IMR-90 (cell line): ENCODE data around the gene ZNF786. TPM values are rescaled to one million over a fixed set of nuclear protein-coding genes. Genes with fewer than 3 reads are reported as not detected.
"Not testable (repeated sequence)": the region's sequence is repeated elsewhere in the genome, so short reads cannot be mapped to it uniquely, and the experiment has no call there.

Experiments used
- ATAC-seq: fragments of 200-7000 bp; cut with Tn5 transposase; 2 replicates; pipeline ENCODE4 v1.9.1; 2020; ENCODE audit warnings: low read depth, mild to moderate bottlenecking, moderate library complexity
- BruUV-seq: library from RNA; stranded (reverse); fragments of 400-500 nt; replicated peaks from 2 replicates; lab custom pipeline; 2021; lab: Mats Ljungman, UMichigan
- CTCF ChIA-PET: fragments of 300-600 bp; formaldehyde crosslinking; extraction: SDS; loops from one replicate; lab custom pipeline; 2021; ENCODE audit warnings: antibody characterized with exemption; lab: Yijun Ruan, JAX
- POLR2A ChIA-PET: fragments of 300-600 bp; sonication (Branson Sonifier 250); formaldehyde crosslinking; loops from one replicate; lab custom pipeline; 2022; ENCODE audit warnings: antibody characterized with exemption; ENCODE audit not compliant: unreplicated experiment; lab: Charles Lee
- DNase-seq: peaks from one replicate; pipeline ENCODE4 v3.0.0; 2013
- H2AFZ ChIP-seq: replicated peaks from 2 replicates; pipeline ENCODE3; 2013; ENCODE audit warnings: low read length, mild to moderate bottlenecking; ENCODE audit not compliant: poor library complexity
- H2AK5ac ChIP-seq: 2 replicates; pipeline ENCODE4 v1.6.1; 2013; ENCODE audit warnings: low read depth, low read length, inconsistent platforms
- H2AK9ac ChIP-seq: replicated peaks from 2 replicates; pipeline ENCODE3; 2013; ENCODE audit warnings: mild to moderate bottlenecking, low read depth, low read length, moderate library complexity; ENCODE audit not compliant: poor library complexity
- H2BK120ac ChIP-seq: 2 replicates; pipeline ENCODE4 v1.6.1; 2013; ENCODE audit warnings: low read depth, low read length, inconsistent platforms
- H2BK15ac ChIP-seq: 3 replicates; pipeline ENCODE4 v1.6.1; 2013; ENCODE audit warnings: low read depth, low read length, inconsistent platforms
- H2BK20ac ChIP-seq: 2 replicates; pipeline ENCODE4 v1.6.1; 2013; ENCODE audit warnings: low read depth, mild to moderate bottlenecking, inconsistent platforms, low read length, moderate library complexity
- H2BK5ac ChIP-seq: 2 replicates; pipeline ENCODE4 v1.6.1; 2013; ENCODE audit warnings: mild to moderate bottlenecking, low read depth, low read length, inconsistent platforms; ENCODE audit not compliant: poor library complexity, severe bottlenecking
- H3K14ac ChIP-seq: replicated peaks from 2 replicates; pipeline ENCODE4 v1.6.1; 2013; ENCODE audit warnings: low read depth, low read length, inconsistent platforms
- H3K18ac ChIP-seq: 2 replicates; pipeline ENCODE4 v1.6.1; 2013; ENCODE audit warnings: low read depth, low read length, control low read depth
- H3K23ac ChIP-seq: 2 replicates; pipeline ENCODE4 v1.6.1; 2013; ENCODE audit warnings: low read depth, low read length, inconsistent platforms
- H3K27ac ChIP-seq: 2 replicates; pipeline ENCODE4 v1.5.1; 2013; ENCODE audit warnings: mild to moderate bottlenecking, control low read depth, low read length; ENCODE audit not compliant: insufficient read depth
- H3K27me3 ChIP-seq: 2 replicates; pipeline ENCODE4 v1.6.1; 2013; ENCODE audit warnings: low read length; ENCODE audit not compliant: control insufficient read depth, insufficient read depth
- H3K36me3 ChIP-seq: 2 replicates; pipeline ENCODE4 v1.6.1; 2013; ENCODE audit warnings: low read length, mixed read lengths; ENCODE audit not compliant: control insufficient read depth, insufficient read depth
- H3K4ac ChIP-seq: 2 replicates; pipeline ENCODE4 v1.6.1; 2013; ENCODE audit warnings: low read depth, low read length, inconsistent platforms
- H3K4me1 ChIP-seq: 2 replicates; pipeline ENCODE4 v1.6.1; 2013; ENCODE audit warnings: low read length, mixed read lengths; ENCODE audit not compliant: control insufficient read depth, insufficient read depth
- H3K4me2 ChIP-seq: 2 replicates; pipeline ENCODE4 v1.6.1; 2013; ENCODE audit warnings: low read depth, mild to moderate bottlenecking, control low read depth, low read length, moderate library complexity
- H3K4me3 ChIP-seq: 2 replicates; pipeline ENCODE4 v1.5.1; 2013; ENCODE audit warnings: low read depth, mild to moderate bottlenecking, control low read depth, low read length, moderate library complexity; ENCODE audit not compliant: insufficient read depth
- H3K56ac ChIP-seq: 2 replicates; pipeline ENCODE4 v1.6.1; 2013; ENCODE audit warnings: low read length, inconsistent platforms; ENCODE audit not compliant: insufficient read depth; ENCODE audit errors: extremely low read depth
- H3K79me1 ChIP-seq, 2 experiments: 2 replicates each; pipeline ENCODE4 v1.6.1; 2013; ENCODE audit warnings: low read length in 2 of 2, inconsistent platforms in 1 of 2, low read depth in 1 of 2
- H3K9ac ChIP-seq: 2 replicates; pipeline ENCODE4 v1.6.1; 2013; ENCODE audit warnings: low read depth, low read length, control low read depth
- H3K9me1 ChIP-seq: 2 replicates; pipeline ENCODE4 v1.6.1; 2013; ENCODE audit warnings: low read length, inconsistent platforms; ENCODE audit not compliant: insufficient read depth
- H3K9me3 ChIP-seq: 2 replicates; pipeline ENCODE4 v1.6.1; 2013; ENCODE audit warnings: low read length; ENCODE audit not compliant: control insufficient read depth, insufficient read depth
- H4K20me1 ChIP-seq: 2 replicates; pipeline ENCODE4 v1.6.1; 2013; ENCODE audit warnings: low read length, inconsistent platforms; ENCODE audit not compliant: insufficient read depth
- H4K5ac ChIP-seq: 2 replicates; pipeline ENCODE4 v1.6.1; 2013; ENCODE audit warnings: mild to moderate bottlenecking, low read depth, low read length, control low read depth
- H4K8ac ChIP-seq, 2 experiments: 2 replicates each; pipeline ENCODE4 v1.6.1; 2013; ENCODE audit warnings: low read depth in 2 of 2, low read length in 2 of 2, control low read depth in 1 of 2, inconsistent platforms in 1 of 2
- H4K91ac ChIP-seq: 2 replicates; pipeline ENCODE4 v1.6.1; 2013; ENCODE audit warnings: low read depth, low read length, inconsistent platforms; ENCODE audit not compliant: insufficient read depth
- whole genome bisulfite sequencing, 2 experiments: methylation state at CpG; one replicate each; pipeline versions ENCODE4 v1.1.5 to v1.1.7; 2013; ENCODE audit warnings: missing lambda C conversion rate in 2 of 2; ENCODE audit not compliant: insufficient read length in 1 of 2; ENCODE audit errors: extremely low coverage in 2 of 2; 5-methylcytosine and 5-hydroxymethylcytosine counted together
- dilution Hi-C: fragments of 300-500 bp; cut with HindIII; formaldehyde crosslinking; loops from one replicate; pipeline ENCODE4 v1.14.3; 2018; ENCODE audit warnings: low sequenced_read_pairs; ENCODE audit not compliant: unreplicated experiment
- in situ Hi-C: fragments of 300-500 bp; cut with MboI; formaldehyde crosslinking; loops from 3 replicates; pipeline ENCODE4 v1.14.3; 2019; ENCODE audit warnings: low sequenced_read_pairs, inconsistent platforms, mixed read lengths
- intact Hi-C: fragments of 100-400 bp; cut with micrococcal nuclease; formaldehyde crosslinking; loops from 2 replicates; pipeline ENCODE4 v1.10.0; 2022
- polyA plus RNA-seq, 3 experiments: library from polyadenylated mRNA; depleted of rRNA; stranded (reverse); fragments of >200 nt; gene quantifications; 2 replicates each; pipeline ENCODE4 v1.2.3, GENCODE V29; 2012; ENCODE audit warnings: low replicate concordance in 1 of 3
- total RNA-seq: library from RNA; depleted of rRNA; stranded (reverse); fragments of >200 nt; gene quantifications from 2 replicates; pipeline ENCODE4 v1.2.3, GENCODE V29; 2012

The ZNF786 gene
- total and polyA plus RNA-seq, 2 of the 4 experiments (the other 2 are of a cell fraction) = 2.8 to 7.3 TPM

GRCh38 chr7:149062217-149062899 is 28.2 kb downstream of the ZNF786 start:
- H2AFZ ChIP-seq, H4K8ac ChIP-seq, H2AK5ac ChIP-seq, H2BK20ac ChIP-seq, ATAC-seq, H4K5ac ChIP-seq, H3K4me1 ChIP-seq, H3K23ac ChIP-seq, H2BK5ac ChIP-seq, H2BK15ac ChIP-seq, H3K27me3 ChIP-seq, CTCF ChIA-PET, H3K56ac ChIP-seq, H3K18ac ChIP-seq, H3K79me1 ChIP-seq, H4K20me1 ChIP-seq, H3K36me3 ChIP-seq, H2AK9ac ChIP-seq, BruUV-seq, H3K14ac ChIP-seq, H3K9me1 ChIP-seq, H4K91ac ChIP-seq, H3K9me3 ChIP-seq, H3K9ac ChIP-seq, H3K4ac ChIP-seq, intact Hi-C loops, H3K27ac ChIP-seq, in situ Hi-C loops, H3K4me3 ChIP-seq, H2BK120ac ChIP-seq, dilution Hi-C loops, H3K4me2 ChIP-seq, POLR2A ChIA-PET, DNase-seq: not testable (repeated sequence)
- WGBS, 2 experiments = 67% methylated on average over 1 of the region's 10 CpGs; no CpG with 5 or more reads in 1 of the 2 experiments
